Stimulated activated CD8-positive, alpha-beta memory T cell treated with anti-CD3 and anti-CD28 coated beads, Interleukin-15, amount 100 ng/mL, for 4 hours (primary cell): ENCODE measurements around the gene VPS25.

Experiments used
- DNase-seq, 2 donors: peaks; one replicate each; pipeline ENCODE4 v3.0.0-alpha.2; 2020; ENCODE audit warnings: low read depth in 2 of 2

The VPS25 gene

GRCh38 chr17:42795465-42795864, 22.2 kb downstream of the VPS25 start:
- DNase-seq: no peak

- no peak for DNase-seq
These were observed 23.0 kb downstream of the VPS25 start for GRCh38 chr17:42796066-42796758.

- DNase-seq: no peak
These were observed 24.1 kb downstream of the VPS25 start for GRCh38 chr17:42797067-42798007.

- no peak for DNase-seq
These were observed 24.7 kb downstream of the VPS25 start for GRCh38 chr17:42798011-42798382.

- peak; percentile 50 to 52 for DNase-seq
These were observed 25.4 kb downstream of the VPS25 start, which contains the start of the genes CNTD1 and COA3 for GRCh38 chr17:42798383-42799380. TSS of gene CNTD1 (plus strand) at chr17:42798861. CDS start at chr17:42799068, 207 bp downstream. TSS of gene COA3 (minus strand) at chr17:42798704. CDS start at chr17:42798681, 23 bp downstream.

- DNase-seq: no peak
These were observed 30.0 kb downstream of the VPS25 start for GRCh38 chr17:42803074-42803883.

GRCh38 chr17:42804918-42805367, 31.7 kb downstream of the VPS25 start:
- DNase-seq: no peak

- DNase-seq: no peak
These were observed 33.0 kb downstream of the VPS25 start for GRCh38 chr17:42806249-42806648.

GRCh38 chr17:42809250-42809649, 36.0 kb downstream of the VPS25 start:
- DNase-seq: no peak

- no peak for DNase-seq
These were observed 41.6 kb downstream of the VPS25 start for GRCh38 chr17:42814633-42815399.

- DNase-seq: no peak
These were observed 44.6 kb downstream of the VPS25 start for GRCh38 chr17:42817866-42818265.

GRCh38 chr17:42818379-42818778, 45.1 kb downstream of the VPS25 start:
- no peak for DNase-seq

- DNase-seq: peak; percentile 17 to 42
These were observed 46.8 kb downstream of the VPS25 start for GRCh38 chr17:42819939-42820535.

GRCh38 chr17:42821176-42821575, 47.9 kb downstream of the VPS25 start:
- no peak for DNase-seq

- DNase-seq: no peak
These were observed 54.2 kb downstream of the VPS25 start for GRCh38 chr17:42827472-42827871.
